Endothelial cell (in vitro differentiated cells): ENCODE measurements around the gene LRRC3C. TPM values are rescaled to one million over a fixed set of nuclear protein-coding genes. Genes with fewer than 3 reads are reported as not detected.
"Not testable (repeated sequence)": the region's sequence is repeated elsewhere in the genome, so short reads cannot be mapped to it uniquely, and the experiment has no call there.

Experiments
- DNase-seq: peaks from one replicate; pipeline ENCODE4 v3.0.0; 2021; ENCODE audit warnings: low spot score
- H3K27ac Mint-ChIP-seq: one replicate; pipeline ENCODE4 v1.8.0; 2021; ENCODE audit warnings: mixed read lengths, inconsistent platforms; ENCODE audit not compliant: unreplicated experiment
- H3K27me3 Mint-ChIP-seq: one replicate; pipeline ENCODE4 v1.8.0; 2021; ENCODE audit warnings: mild to moderate bottlenecking, moderate library complexity, mixed read lengths, inconsistent platforms; ENCODE audit not compliant: unreplicated experiment
- H3K36me3 Mint-ChIP-seq: one replicate; pipeline ENCODE4 v1.8.0; 2021; ENCODE audit warnings: mild to moderate bottlenecking, low read depth, mixed read lengths, inconsistent platforms; ENCODE audit not compliant: unreplicated experiment
- H3K4me1 Mint-ChIP-seq: one replicate; pipeline ENCODE4 v1.8.0; 2021; ENCODE audit warnings: mild to moderate bottlenecking, mixed read lengths, inconsistent platforms; ENCODE audit not compliant: unreplicated experiment
- H3K4me3 Mint-ChIP-seq: one replicate; pipeline ENCODE4 v1.8.0; 2021; ENCODE audit warnings: mild to moderate bottlenecking, mixed read lengths, inconsistent platforms; ENCODE audit not compliant: unreplicated experiment
- H3K9me3 Mint-ChIP-seq: one replicate; pipeline ENCODE4 v1.8.0; 2021; ENCODE audit warnings: mixed read lengths, inconsistent platforms; ENCODE audit not compliant: unreplicated experiment
- total RNA-seq: library from RNA; stranded (reverse); fragmentation: NEBNext Ultra II Directional; extraction: Animal tissue kit (Norgen Biotek cat#: 25700); gene quantifications from one replicate; pipeline ENCODE4 v1.2.1, GENCODE V29; 2021; ENCODE audit not compliant: unreplicated experiment
- TF ChIP-seq, protein P1 (sequence below): fragments of 200-600 bp; sonication (generic); IDR thresholded peaks from one replicate; pipeline ENCODE4 v1.5.0; 2021; ENCODE audit warnings: antibody characterized with exemption; ENCODE audit not compliant: unreplicated experiment

Gene LRRC3C
- total RNA-seq, 1 donor from 2014 or later = not detected

DNA sequence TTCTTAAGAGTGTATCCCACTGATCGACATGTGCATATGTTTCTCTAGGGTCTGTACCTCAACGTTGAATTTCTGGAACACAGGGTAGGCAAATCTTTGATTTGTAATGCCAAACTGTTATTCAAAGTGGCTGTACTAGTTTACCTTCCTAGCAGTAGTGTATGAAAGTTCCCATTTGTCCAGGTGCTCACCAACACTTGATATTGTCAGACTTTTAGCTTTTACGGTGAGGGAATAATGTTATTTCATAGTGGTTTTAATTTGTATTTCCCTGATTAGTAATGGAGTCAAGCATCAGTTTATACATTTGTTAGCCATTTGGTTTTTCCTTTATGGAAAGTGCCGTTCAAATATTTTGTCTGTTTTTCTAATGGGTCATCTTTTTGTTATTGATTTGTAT, 29.4 kb upstream of the LRRC3C start:
- H3K27ac Mint-ChIP-seq = no peak overlapping the region
- no peak for DNase-seq
- no peak overlapping the region for H3K4me3 Mint-ChIP-seq
- no peaks in the 10 kb centered on the region for H3K36me3 Mint-ChIP-seq
- H3K9me3 Mint-ChIP-seq = no peaks in the 10 kb centered on the region
- TF ChIP-seq, protein P1, sequence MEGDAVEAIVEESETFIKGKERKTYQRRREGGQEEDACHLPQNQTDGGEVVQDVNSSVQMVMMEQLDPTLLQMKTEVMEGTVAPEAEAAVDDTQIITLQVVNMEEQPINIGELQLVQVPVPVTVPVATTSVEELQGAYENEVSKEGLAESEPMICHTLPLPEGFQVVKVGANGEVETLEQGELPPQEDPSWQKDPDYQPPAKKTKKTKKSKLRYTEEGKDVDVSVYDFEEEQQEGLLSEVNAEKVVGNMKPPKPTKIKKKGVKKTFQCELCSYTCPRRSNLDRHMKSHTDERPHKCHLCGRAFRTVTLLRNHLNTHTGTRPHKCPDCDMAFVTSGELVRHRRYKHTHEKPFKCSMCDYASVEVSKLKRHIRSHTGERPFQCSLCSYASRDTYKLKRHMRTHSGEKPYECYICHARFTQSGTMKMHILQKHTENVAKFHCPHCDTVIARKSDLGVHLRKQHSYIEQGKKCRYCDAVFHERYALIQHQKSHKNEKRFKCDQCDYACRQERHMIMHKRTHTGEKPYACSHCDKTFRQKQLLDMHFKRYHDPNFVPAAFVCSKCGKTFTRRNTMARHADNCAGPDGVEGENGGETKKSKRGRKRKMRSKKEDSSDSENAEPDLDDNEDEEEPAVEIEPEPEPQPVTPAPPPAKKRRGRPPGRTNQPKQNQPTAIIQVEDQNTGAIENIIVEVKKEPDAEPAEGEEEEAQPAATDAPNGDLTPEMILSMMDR = no peak
- H3K27me3 Mint-ChIP-seq = no peaks in the 10 kb centered on the region
- H3K4me1 Mint-ChIP-seq = peaks cover 16% of the 10 kb centered on the region

DNA sequence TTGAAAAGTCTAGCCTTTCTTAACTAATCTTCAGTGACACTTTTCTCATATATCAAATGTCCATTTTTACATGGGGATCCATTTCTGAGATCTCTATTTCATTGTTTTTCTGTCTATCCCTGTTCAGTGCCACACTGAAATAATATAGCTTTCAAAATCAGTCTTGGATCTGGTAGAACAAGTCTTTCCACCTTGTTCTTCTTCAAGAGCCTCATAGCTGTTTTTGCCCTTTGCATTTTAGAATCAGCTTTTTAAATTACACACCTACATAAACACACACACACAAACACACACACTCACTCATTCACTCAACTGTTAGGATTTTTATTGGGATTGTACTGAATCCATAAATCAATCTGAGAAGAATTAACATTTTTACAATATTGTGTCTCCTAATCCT, 28.3 kb upstream of the LRRC3C start:
- H3K27ac Mint-ChIP-seq = no peak overlapping the region
- no peaks in the 10 kb centered on the region for H3K27me3 Mint-ChIP-seq
- H3K4me1 Mint-ChIP-seq = peaks cover 9% of the 10 kb centered on the region
- no peaks in the 10 kb centered on the region for H3K9me3 Mint-ChIP-seq
- no peak for DNase-seq
- H3K36me3 Mint-ChIP-seq = no peaks in the 10 kb centered on the region
- no peak overlapping the region for H3K4me3 Mint-ChIP-seq
- TF ChIP-seq, protein P1 = no peak

DNA sequence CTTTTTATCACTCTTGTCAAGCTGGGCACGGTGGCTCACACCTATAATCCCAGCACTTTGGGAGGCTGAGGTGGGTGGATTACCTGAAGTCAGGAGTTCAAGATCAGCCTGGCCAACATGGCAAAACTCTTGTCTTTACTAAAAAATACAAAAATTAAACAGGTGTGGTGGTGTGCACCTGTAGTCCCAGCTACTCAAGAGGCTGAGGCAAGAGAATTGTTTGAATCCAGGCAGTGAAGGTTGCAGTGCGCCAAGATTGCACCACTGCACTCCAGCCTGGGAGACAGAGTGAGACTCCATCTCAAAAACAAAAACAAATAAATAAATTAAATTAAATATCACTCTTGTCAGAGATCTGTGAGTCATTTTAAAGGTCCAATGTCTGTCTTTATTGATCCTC, 25.5 kb upstream of the LRRC3C start:
- not testable (repeated sequence) for H3K4me3 Mint-ChIP-seq, H3K27me3 Mint-ChIP-seq, DNase-seq, H3K36me3 Mint-ChIP-seq, H3K4me1 Mint-ChIP-seq, H3K27ac Mint-ChIP-seq, H3K9me3 Mint-ChIP-seq

DNA sequence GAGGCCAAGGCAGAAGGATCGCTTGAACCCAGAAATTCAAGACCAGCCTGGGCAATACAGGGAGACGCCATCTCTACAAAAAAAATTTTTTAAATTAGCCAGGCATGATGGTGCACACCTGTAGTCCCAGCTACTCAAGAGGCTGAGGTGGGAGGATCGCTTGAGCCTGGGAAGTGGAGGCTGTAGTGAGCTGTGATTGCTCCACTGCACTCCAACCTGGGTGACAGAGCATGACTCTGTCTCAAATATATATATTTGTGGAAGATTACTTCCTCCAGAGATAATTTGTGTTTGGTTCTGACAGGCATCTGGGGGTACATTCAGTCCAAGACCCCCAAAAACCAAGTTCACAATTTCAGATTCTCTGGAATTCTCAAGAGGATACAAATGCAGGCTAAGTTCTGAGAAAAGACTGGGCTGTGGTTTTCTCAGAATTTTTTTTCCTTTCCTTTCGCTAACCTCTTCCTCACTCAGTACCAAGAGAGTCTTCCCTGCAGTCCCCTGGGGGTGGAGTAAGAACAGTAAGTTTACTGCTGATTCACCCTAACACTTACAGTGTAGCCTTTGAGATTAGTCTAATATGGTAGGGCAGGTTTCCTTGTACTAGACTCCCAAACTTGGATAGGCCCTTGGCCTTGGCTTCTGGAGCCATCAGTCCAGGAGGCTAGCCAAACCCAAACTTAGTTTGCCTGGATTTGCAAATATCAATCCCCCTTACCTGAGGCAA, 24.2 kb upstream of the LRRC3C start:
- TF ChIP-seq, protein P1 = no peak
- Mint-ChIP-seq H3K27me3 (no peaks in the 10 kb centered on the region), H3K27ac (no peak overlapping the region), H3K4me1 (no peaks in the 10 kb centered on the region), H3K9me3 (no peaks in the 10 kb centered on the region), H3K4me3 (no peak overlapping the region), H3K36me3 (peaks cover 2% of the 10 kb centered on the region)
- DNase-seq = no peak

DNA sequence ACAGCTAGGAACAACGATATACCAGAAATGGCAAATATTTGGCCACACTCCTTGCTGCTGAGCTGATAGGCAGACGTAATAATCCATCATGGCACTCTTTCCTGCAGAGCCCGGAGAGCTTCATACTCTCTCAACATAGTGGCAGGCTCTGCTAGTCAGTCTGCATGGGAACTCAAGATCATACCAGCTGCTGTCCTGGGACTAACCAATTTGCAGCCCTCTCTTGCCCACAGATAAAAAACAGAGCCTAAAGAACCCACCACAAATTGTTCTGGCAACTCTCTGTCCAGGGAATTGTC, 22.6 kb upstream of the LRRC3C start:
- TF ChIP-seq, protein P1 = no peak
- Mint-ChIP-seq H3K4me1 (no peaks in the 10 kb centered on the region), H3K9me3 (no peaks in the 10 kb centered on the region), H3K4me3 (no peak overlapping the region), H3K27me3 (no peaks in the 10 kb centered on the region), H3K27ac (no peak overlapping the region), H3K36me3 (peaks cover 2% of the 10 kb centered on the region)
- no peak for DNase-seq
